Astrocyte (in vitro differentiated cells and primary cell): Measurements from ENCODE around the gene B3GALT6. TPM values are rescaled to one million over a fixed set of nuclear protein-coding genes. Genes with fewer than 3 reads are reported as not detected.

Experiments
- DNase-seq: peaks from one replicate; pipeline ENCODE4 v3.0.0-alpha.2; 2010; ENCODE audit warnings: low read depth
- FAIRE-seq: peaks from 2 replicates; lab custom pipeline; 2011; peaks lifted over from hg19 to GRCh38; lab: Jason Lieb, UNC
- H2AFZ ChIP-seq: 2 replicates; pipeline ENCODE4 v1.6.0; 2012; ENCODE audit warnings: low read depth, low read length, inconsistent platforms
- H3K27ac ChIP-seq: 2 replicates; pipeline ENCODE4 v1.5.1; 2011; ENCODE audit warnings: low read depth, low read length, inconsistent platforms
- H3K27me3 ChIP-seq: 2 replicates; pipeline ENCODE4 v1.6.0; 2011; ENCODE audit warnings: low read length, inconsistent platforms; ENCODE audit not compliant: insufficient read depth
- H3K36me3 ChIP-seq: 2 replicates; pipeline ENCODE4 v1.5.1; 2011; ENCODE audit warnings: low read length, inconsistent platforms; ENCODE audit not compliant: insufficient read depth
- H3K4me1 ChIP-seq: 2 replicates; pipeline ENCODE4 v1.5.1; 2011; ENCODE audit warnings: low read length, inconsistent platforms; ENCODE audit not compliant: insufficient read depth
- H3K4me2 ChIP-seq: 2 replicates; pipeline ENCODE4 v1.6.0; 2012; ENCODE audit warnings: low read length, inconsistent platforms
- H3K4me3 ChIP-seq: 2 replicates; pipeline ENCODE4 v1.5.1; 2011; ENCODE audit warnings: low read depth, mild to moderate bottlenecking, low read length, inconsistent platforms; ENCODE audit not compliant: insufficient read depth
- H3K79me2 ChIP-seq: 2 replicates; pipeline ENCODE4 v1.6.0; 2012; ENCODE audit warnings: mild to moderate bottlenecking, low read length, inconsistent platforms; ENCODE audit not compliant: insufficient read depth
- H3K9ac ChIP-seq: 2 replicates; pipeline ENCODE4 v1.6.0; 2012; ENCODE audit warnings: mild to moderate bottlenecking, low read length, inconsistent platforms
- H3K9me3 ChIP-seq: 2 replicates; pipeline ENCODE4 v1.5.1; 2012; ENCODE audit warnings: low read depth, mild to moderate bottlenecking, low read length, inconsistent platforms; ENCODE audit not compliant: insufficient read depth
- H4K20me1 ChIP-seq: 2 replicates; pipeline ENCODE4 v1.6.0; 2012; ENCODE audit warnings: low read length, inconsistent platforms; ENCODE audit not compliant: insufficient read depth
- H3K27ac Mint-ChIP-seq: one replicate; pipeline ENCODE4 v1.8.0; 2021; ENCODE audit warnings: mild to moderate bottlenecking, mixed read lengths; ENCODE audit not compliant: unreplicated experiment
- H3K27me3 Mint-ChIP-seq: one replicate; pipeline ENCODE4 v1.8.0; 2021; ENCODE audit warnings: low read depth, mixed read lengths; ENCODE audit not compliant: unreplicated experiment
- H3K36me3 Mint-ChIP-seq: one replicate; pipeline ENCODE4 v1.8.0; 2021; ENCODE audit warnings: low read depth, mixed read lengths; ENCODE audit not compliant: unreplicated experiment
- H3K4me1 Mint-ChIP-seq: one replicate; pipeline ENCODE4 v1.8.0; 2021; ENCODE audit warnings: low read depth, mixed read lengths; ENCODE audit not compliant: unreplicated experiment
- H3K4me3 Mint-ChIP-seq: one replicate; pipeline ENCODE4 v1.8.0; 2021; ENCODE audit warnings: mild to moderate bottlenecking, moderate library complexity, mixed read lengths; ENCODE audit not compliant: unreplicated experiment
- H3K9me3 Mint-ChIP-seq: one replicate; pipeline ENCODE4 v1.8.0; 2021; ENCODE audit warnings: mild to moderate bottlenecking, mixed read lengths; ENCODE audit not compliant: unreplicated experiment
- CTCF ChIP-seq: IDR thresholded peaks from 2 replicates; pipeline ENCODE4 v1.5.1; 2011; ENCODE audit warnings: low read depth, mild to moderate bottlenecking, inconsistent platforms, low read length, moderate library complexity; ENCODE audit not compliant: insufficient read depth
- EZH2 ChIP-seq: IDR thresholded peaks from 2 replicates; pipeline ENCODE4 v1.6.1; 2012; ENCODE audit warnings: mild to moderate bottlenecking, low read length, inconsistent platforms; ENCODE audit not compliant: insufficient read depth
- total RNA-seq: library from RNA; stranded (reverse); gene quantifications from 2 replicates; pipeline ENCODE4 v1.2.1, GENCODE V29; 2021

Gene B3GALT6
- total RNA-seq, 1 donor from 2014 or later, result 22.4 TPM

GRCh38 chr1:1212780-1213344 lies 19.2 kb upstream of the B3GALT6 start:
- H3K4me2 ChIP-seq, result no peak overlapping the region
- FAIRE-seq, result no peak
- H3K9ac ChIP-seq, result no peak overlapping the region
- H2AFZ ChIP-seq, result no peak overlapping the region
- no peak overlapping the region for H3K27ac Mint-ChIP-seq
- no peak for DNase-seq
- no peaks in the 10 kb centered on the region for H3K27me3 ChIP-seq
- H3K4me3 ChIP-seq, result no peak overlapping the region
- no peaks in the 10 kb centered on the region for H3K9me3 Mint-ChIP-seq
- H3K9me3 ChIP-seq, result no peaks in the 10 kb centered on the region
- peaks cover 12% of the 10 kb centered on the region for H4K20me1 ChIP-seq
- TF ChIP-seq CTCF (no peak), EZH2 (no peak)
- peaks cover 4% of the 10 kb centered on the region for H3K36me3 Mint-ChIP-seq
- H3K4me1 ChIP-seq, result peaks cover 15% of the 10 kb centered on the region
- H3K4me1 Mint-ChIP-seq, result peaks cover 7% of the 10 kb centered on the region
- peaks cover 1% of the 10 kb centered on the region for H3K27me3 Mint-ChIP-seq
- no peak overlapping the region for H3K4me3 Mint-ChIP-seq
- H3K79me2 ChIP-seq, result no peaks in the 10 kb centered on the region
- no peak overlapping the region for H3K27ac ChIP-seq
- no peaks in the 10 kb centered on the region for H3K36me3 ChIP-seq

GRCh38 chr1:1213345-1214265 lies 18.4 kb upstream of the B3GALT6 start, which contains the start of gene TNFRSF4:
Gene TNFRSF4, minus strand, starts transcription at chr1:1214153. Its CDS starts 26 bp downstream, at chr1:1214127.
- H3K79me2 ChIP-seq, result no peaks in the 10 kb centered on the region
- no peak for TF ChIP-seq CTCF
- no peak for TF ChIP-seq EZH2
- FAIRE-seq (no peak), DNase-seq (no peak)
- peaks cover 2% of the 10 kb centered on the region for H3K36me3 ChIP-seq
- Mint-ChIP-seq H3K9me3 (no peaks in the 10 kb centered on the region), H3K4me1 (peaks cover 3% of the 10 kb centered on the region), H3K36me3 (peaks cover 4% of the 10 kb centered on the region), H3K27me3 (no peaks in the 10 kb centered on the region), H3K27ac (no peak within 1 kb of the TSS), H3K4me3 (peak within 1 kb of the TSS; percentile 20)
- H4K20me1 ChIP-seq, result peaks cover 18% of the 10 kb centered on the region
- no peaks in the 10 kb centered on the region for H3K27me3 ChIP-seq
- H3K4me3 ChIP-seq, result no peak within 1 kb of the TSS
- H3K9me3 ChIP-seq, result no peaks in the 10 kb centered on the region
- H3K9ac ChIP-seq, result no peak within 1 kb of the TSS
- no peak within 1 kb of the TSS for H3K27ac ChIP-seq
- H3K4me1 ChIP-seq, result peaks cover 7% of the 10 kb centered on the region
- no peak within 1 kb of the TSS for H3K4me2 ChIP-seq
- no peak within 1 kb of the TSS for H2AFZ ChIP-seq
